Prostate gland (tissue), 2 donors: ENCODE data around the gene ALX3.

ENCODE experiments used
- CTCF ChIP-seq, 4 experiments: fragments of 200-600 bp in 2 of 4; fragments of 450-650 bp in 2 of 4; sonication (generic) in 2 of 4; IDR thresholded peaks; 1 replicate in 3 of 4; 2 replicates in 1 of 4; pipeline ENCODE4 v1.5.1; 2016 to 2019; ENCODE audit warnings: antibody characterized with exemption in 4 of 4, mild to moderate bottlenecking in 2 of 4, moderate library complexity in 2 of 4
- POLR2A ChIP-seq: fragments of 450-650 bp; IDR thresholded peaks from one replicate; pipeline ENCODE4 v1.6.1; 2016; ENCODE audit warnings: antibody characterized with exemption, mild to moderate bottlenecking
- POLR2AphosphoS5 ChIP-seq: sonication (generic); formaldehyde crosslinking; IDR thresholded peaks from one replicate; pipeline ENCODE4 v1.6.1; 2017; ENCODE audit warnings: antibody characterized with exemption

GRCh38 chr1:110097507-110098221 lies 27.2 kb upstream of the ALX3 start:
- no peak for TF ChIP-seq CTCF (IDR thresholded peaks at IDR 0.05)
- no peak for TF ChIP-seq POLR2A
- no peak for TF ChIP-seq POLR2AphosphoS5
